ENCODE data around the gene CEBPE.
A peak's percentile ranks its signal among the peaks of the same experiment; 100 is the strongest.

Gene CEBPE

DNA sequence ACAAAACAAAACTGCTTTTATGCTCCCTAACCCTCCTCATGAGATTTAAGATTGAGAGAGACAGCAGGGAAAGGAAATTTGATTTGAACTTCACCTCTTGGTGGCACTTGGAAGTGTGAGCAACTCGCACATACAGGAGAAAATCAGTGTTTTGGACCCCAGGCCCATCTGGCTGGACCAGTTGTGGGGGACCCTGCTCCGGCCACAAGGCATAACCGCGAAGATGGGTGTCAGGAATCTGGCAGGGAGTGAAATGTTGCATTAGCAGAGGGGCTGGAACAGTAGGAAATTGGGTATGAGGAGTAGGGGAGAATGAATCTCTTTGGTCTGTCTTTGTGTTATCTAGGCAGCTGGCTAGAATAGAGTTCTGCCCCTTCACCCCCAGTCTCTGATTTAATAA lies 15.5 kb downstream of the CEBPE start:
- Histone ChIP-seq H2BK5ac (ENCODE audit: low read length) (no peak overlapping the region), H3K27ac (ENCODE audit: low read depth, low read length) (no peak overlapping the region), H3K79me1 (ENCODE audit: low read length) (peaks cover 2% of the 10 kb centered on the region), H4K8ac (ENCODE audit: low read depth, low read length) (no peak overlapping the region), H3K4me2 (ENCODE audit: low read length) (no peak overlapping the region), H4K5ac (ENCODE audit: low read length) (no peak overlapping the region), H3K4me1 (ENCODE audit: control insufficient read depth, low read depth, low read length) (peaks cover 6% of the 10 kb centered on the region), H3K56ac (ENCODE audit: low read length) (no peak overlapping the region), H3K79me2 (ENCODE audit: control insufficient read depth, insufficient read depth, low read length) (no peaks in the 10 kb centered on the region), H3K9ac (ENCODE audit: low read length) (no peak overlapping the region), H3K23ac (ENCODE audit: low read length) (no peak overlapping the region), H2BK15ac (replicated peaks; ENCODE audit: low read depth) (no peak overlapping the region), H3K4ac (ENCODE audit: low read depth, low read length) (no peak overlapping the region), H3K4me3 (ENCODE audit: low read length) (no peak overlapping the region), H2AK5ac (ENCODE audit: low read length) (no peak overlapping the region), H2BK120ac (ENCODE audit: low read depth, low read length) (no peak overlapping the region), H3K36me3 (ENCODE audit: control insufficient read depth, insufficient read depth, low read length) (no peaks in the 10 kb centered on the region), H3K18ac (ENCODE audit: low read length) (no peak overlapping the region), H3K27me3 (ENCODE audit: insufficient read depth, low read length, poor library complexity) (no peaks in the 10 kb centered on the region)
- WGBS (ENCODE audit: extremely low coverage, insufficient coverage, low lambda C conversion rate): no CpG with 5 or more reads among the region's 4 CpGs
- DNase-seq: no peak

DNA sequence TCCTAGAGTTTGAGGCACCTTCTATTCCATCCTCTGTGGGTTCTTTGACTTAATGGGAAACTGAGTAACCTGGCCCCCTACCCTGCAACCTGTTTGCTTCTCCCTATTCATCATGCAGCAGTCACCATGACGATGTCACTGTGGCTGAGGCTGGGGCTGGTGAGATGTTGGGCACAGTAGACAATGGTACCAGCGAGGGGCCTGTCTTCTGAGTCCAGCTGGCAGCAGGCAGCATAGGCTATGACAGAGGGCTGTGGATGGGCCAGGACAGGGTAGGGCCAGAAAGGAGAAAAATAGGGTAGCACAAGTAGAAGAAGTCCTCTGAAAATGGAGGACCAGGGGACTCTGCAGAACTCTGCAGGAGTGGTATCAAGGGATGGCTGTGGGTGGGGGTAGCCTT lies 16.3 kb downstream of the CEBPE start:
- no peak overlapping the region for H3K27ac ChIP-seq (ENCODE audit: low read depth, low read length)
- no CpG with 5 or more reads among the region's 2 CpGs for WGBS (ENCODE audit: extremely low coverage, insufficient coverage, low lambda C conversion rate)
- no peak overlapping the region for H2AK5ac ChIP-seq (ENCODE audit: low read length)
- no peak for DNase-seq
- H2BK5ac ChIP-seq (ENCODE audit: low read length): no peak overlapping the region
- no peak overlapping the region for H3K4ac ChIP-seq (ENCODE audit: low read depth, low read length)
- H3K36me3 ChIP-seq (ENCODE audit: control insufficient read depth, insufficient read depth, low read length): peaks cover under 1% of the 10 kb centered on the region
- H3K23ac ChIP-seq (ENCODE audit: low read length): no peak overlapping the region
- no peak overlapping the region for H3K18ac ChIP-seq (ENCODE audit: low read length)
- H3K27me3 ChIP-seq (ENCODE audit: insufficient read depth, low read length, poor library complexity): no peaks in the 10 kb centered on the region
- H3K9ac ChIP-seq (ENCODE audit: low read length): no peak overlapping the region
- H3K4me2 ChIP-seq (ENCODE audit: low read length): no peak overlapping the region
- H4K8ac ChIP-seq (ENCODE audit: low read depth, low read length): no peak overlapping the region
- peaks cover 4% of the 10 kb centered on the region for H3K79me2 ChIP-seq (ENCODE audit: control insufficient read depth, insufficient read depth, low read length)
- no peak overlapping the region for H2BK120ac ChIP-seq (ENCODE audit: low read depth, low read length)
- H3K79me1 ChIP-seq (ENCODE audit: low read length): peaks cover 5% of the 10 kb centered on the region
- no peak overlapping the region for H2BK15ac ChIP-seq (replicated peaks; ENCODE audit: low read depth)
- H3K4me1 ChIP-seq (ENCODE audit: control insufficient read depth, low read depth, low read length): peaks cover 6% of the 10 kb centered on the region
- H4K5ac ChIP-seq (ENCODE audit: low read length): no peak overlapping the region
- H3K56ac ChIP-seq (ENCODE audit: low read length): no peak overlapping the region
- H3K4me3 ChIP-seq (ENCODE audit: low read length): no peak overlapping the region

DNA sequence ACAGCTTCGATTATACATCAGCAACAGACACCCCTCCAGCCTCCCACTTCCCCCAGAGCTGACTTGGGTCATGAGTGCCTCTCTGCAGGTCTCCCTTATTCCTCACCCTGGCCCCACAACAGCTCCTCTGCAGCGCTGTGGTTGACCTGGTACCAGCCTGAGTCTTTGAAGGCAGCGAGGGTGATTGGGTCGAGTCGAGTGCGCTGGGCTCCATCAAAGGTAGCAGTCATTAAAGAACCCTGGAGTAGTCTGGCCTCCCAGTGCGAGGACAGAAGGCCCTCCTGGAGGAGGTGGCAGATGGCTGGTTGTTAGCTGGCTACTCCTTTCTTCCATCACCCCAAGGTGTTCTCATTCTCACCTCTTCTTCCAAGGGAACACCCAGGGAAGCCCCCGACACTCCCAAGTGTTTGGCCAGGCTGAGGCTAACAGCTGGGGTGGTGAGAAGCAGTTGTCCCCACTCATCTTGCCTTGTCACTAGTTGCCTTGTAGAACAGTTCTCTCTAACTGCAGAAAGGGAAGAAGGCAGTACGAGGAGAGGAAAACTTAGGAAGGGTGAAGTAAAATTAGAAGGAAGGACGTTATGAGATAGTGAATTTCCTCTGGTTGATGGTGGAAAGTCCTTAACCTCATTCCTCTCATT lies 16.9 kb downstream of the CEBPE start:
- H3K4me3 ChIP-seq (ENCODE audit: low read length): no peak overlapping the region
- no peak overlapping the region for H2BK5ac ChIP-seq (ENCODE audit: low read length)
- H3K18ac ChIP-seq (ENCODE audit: low read length): no peak overlapping the region
- H3K79me2 ChIP-seq (ENCODE audit: control insufficient read depth, insufficient read depth, low read length): peaks cover 9% of the 10 kb centered on the region
- H3K4me2 ChIP-seq (ENCODE audit: low read length): no peak overlapping the region
- DNase-seq: no peak
- H4K5ac ChIP-seq (ENCODE audit: low read length): no peak overlapping the region
- H3K27ac ChIP-seq (ENCODE audit: low read depth, low read length): no peak overlapping the region
- H2BK15ac ChIP-seq (replicated peaks; ENCODE audit: low read depth): no peak overlapping the region
- no peak overlapping the region for H4K8ac ChIP-seq (ENCODE audit: low read depth, low read length)
- H3K56ac ChIP-seq (ENCODE audit: low read length): no peak overlapping the region
- H3K79me1 ChIP-seq (ENCODE audit: low read length): peaks cover 9% of the 10 kb centered on the region
- no peak overlapping the region for H3K9ac ChIP-seq (ENCODE audit: low read length)
- H3K23ac ChIP-seq (ENCODE audit: low read length): no peak overlapping the region
- H3K36me3 ChIP-seq (ENCODE audit: control insufficient read depth, insufficient read depth, low read length): peaks cover 1% of the 10 kb centered on the region
- H3K27me3 ChIP-seq (ENCODE audit: insufficient read depth, low read length, poor library complexity): no peaks in the 10 kb centered on the region
- no peak overlapping the region for H2AK5ac ChIP-seq (ENCODE audit: low read length)
- H3K4me1 ChIP-seq (ENCODE audit: control insufficient read depth, low read depth, low read length): peaks cover 6% of the 10 kb centered on the region
- WGBS (ENCODE audit: extremely low coverage, insufficient coverage, low lambda C conversion rate): no CpG with 5 or more reads among the region's 10 CpGs
- H3K4ac ChIP-seq (ENCODE audit: low read depth, low read length): no peak overlapping the region
- no peak overlapping the region for H2BK120ac ChIP-seq (ENCODE audit: low read depth, low read length)

DNA sequence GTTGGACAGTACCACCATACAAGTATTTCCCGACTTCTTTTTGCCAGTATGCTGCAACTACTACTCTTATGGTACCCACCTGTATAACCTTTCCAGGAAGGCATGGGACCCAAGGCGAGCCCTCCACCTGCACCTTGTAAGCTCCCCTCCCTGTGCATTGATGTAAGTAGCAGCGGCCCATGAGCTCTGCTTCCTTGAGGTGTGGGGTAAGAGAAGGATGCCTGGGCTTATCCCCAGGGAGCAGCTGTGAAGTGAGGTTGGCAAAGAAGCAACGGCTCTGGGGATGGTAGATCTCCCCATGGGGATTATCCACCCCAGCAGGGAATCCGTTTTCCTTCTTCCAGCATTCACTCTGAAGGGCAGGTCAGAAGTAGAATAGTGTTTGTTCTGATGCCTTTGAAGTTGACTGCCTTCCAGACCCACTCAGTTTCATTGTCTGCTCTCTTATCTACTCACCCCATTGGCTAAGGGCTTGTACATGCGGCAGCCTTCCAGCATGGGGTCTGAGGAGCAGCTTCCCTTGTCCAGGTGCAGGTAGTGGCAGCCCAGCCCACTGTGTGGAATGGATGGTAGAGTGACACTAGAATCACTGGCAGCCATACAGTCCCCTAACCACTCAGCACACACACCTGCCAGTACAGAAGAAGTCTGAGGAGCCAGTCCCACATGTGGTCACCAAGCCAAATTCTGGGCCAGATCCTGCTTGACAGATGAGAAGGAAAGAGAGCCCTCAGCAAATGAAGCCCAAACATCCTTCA lies 17.7 kb downstream of the CEBPE start:
- no peak overlapping the region for H3K18ac ChIP-seq (ENCODE audit: low read length)
- WGBS (ENCODE audit: extremely low coverage, insufficient coverage, low lambda C conversion rate): no CpG with 5 or more reads among the region's 6 CpGs
- DNase-seq: peak; percentile 44

DNA sequence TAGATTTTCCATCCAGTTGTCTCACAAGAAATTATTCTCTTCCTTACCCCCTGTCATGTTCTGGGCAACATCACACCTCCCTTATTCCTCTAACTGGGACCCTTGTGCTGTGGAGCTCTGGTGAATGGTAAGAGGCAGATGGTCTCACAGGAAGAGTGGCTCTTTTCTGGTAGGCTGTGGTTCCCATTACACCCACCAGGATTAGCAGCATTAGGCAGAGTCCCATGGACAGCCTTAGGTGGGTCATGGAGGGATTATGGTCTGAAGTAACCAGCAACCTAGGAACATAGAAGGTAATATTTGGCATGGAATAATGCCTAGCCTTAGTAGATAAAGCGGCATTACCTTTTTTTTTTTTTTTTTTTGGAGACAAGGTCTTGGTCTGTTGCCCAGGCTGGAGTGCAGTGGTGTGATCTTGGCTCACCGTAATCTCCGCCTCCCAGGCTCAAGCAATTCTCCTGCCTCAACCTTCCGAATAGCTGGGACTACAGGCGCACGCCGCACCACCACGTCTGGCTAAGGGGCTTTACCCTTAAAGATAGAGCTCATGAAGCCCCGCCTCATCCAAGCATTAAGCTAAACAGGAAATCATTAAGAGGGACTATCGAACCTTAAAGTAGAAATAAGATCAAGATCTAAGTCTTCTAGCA lies 19.7 kb downstream of the CEBPE start:
- Histone ChIP-seq H3K4me1 (ENCODE audit: control insufficient read depth, low read depth, low read length) (no peaks in the 10 kb centered on the region), H3K4ac (ENCODE audit: low read depth, low read length) (no peak overlapping the region), H3K4me2 (ENCODE audit: low read length) (no peak overlapping the region), H2AK5ac (ENCODE audit: low read length) (no peak overlapping the region), H3K27ac (ENCODE audit: low read depth, low read length) (no peak overlapping the region), H3K79me1 (ENCODE audit: low read length) (peaks cover 9% of the 10 kb centered on the region), H2BK120ac (ENCODE audit: low read depth, low read length) (no peak overlapping the region), H3K23ac (ENCODE audit: low read length) (no peak overlapping the region), H3K56ac (ENCODE audit: low read length) (no peak overlapping the region), H2BK5ac (ENCODE audit: low read length) (no peak overlapping the region), H3K36me3 (ENCODE audit: control insufficient read depth, insufficient read depth, low read length) (peaks cover 1% of the 10 kb centered on the region), H3K4me3 (ENCODE audit: low read length) (no peak overlapping the region), H4K5ac (ENCODE audit: low read length) (no peak overlapping the region), H3K9ac (ENCODE audit: low read length) (no peak overlapping the region), H2BK15ac (replicated peaks; ENCODE audit: low read depth) (no peak overlapping the region), H3K27me3 (ENCODE audit: insufficient read depth, low read length, poor library complexity) (no peaks in the 10 kb centered on the region), H4K8ac (ENCODE audit: low read depth, low read length) (no peak overlapping the region), H3K18ac (ENCODE audit: low read length) (no peak overlapping the region), H3K79me2 (ENCODE audit: control insufficient read depth, insufficient read depth, low read length) (peaks cover 21% of the 10 kb centered on the region)
- no CpG with 5 or more reads among the region's 10 CpGs for WGBS (ENCODE audit: extremely low coverage, insufficient coverage, low lambda C conversion rate)
- no peak for DNase-seq

More for the DNA sequence above, 17.7 kb downstream of the CEBPE start:
- no peak overlapping the region for H4K8ac ChIP-seq (ENCODE audit: low read depth, low read length)
- no peak overlapping the region for H3K4me3 ChIP-seq (ENCODE audit: low read length)
- H3K27me3 ChIP-seq (ENCODE audit: insufficient read depth, low read length, poor library complexity): no peaks in the 10 kb centered on the region
- no peak overlapping the region for H4K5ac ChIP-seq (ENCODE audit: low read length)
- no peak overlapping the region for H3K56ac ChIP-seq (ENCODE audit: low read length)
- peaks cover 2% of the 10 kb centered on the region for H3K4me1 ChIP-seq (ENCODE audit: control insufficient read depth, low read depth, low read length)
- no peak overlapping the region for H2BK5ac ChIP-seq (ENCODE audit: low read length)
- H2AK5ac ChIP-seq (ENCODE audit: low read length): no peak overlapping the region
- peaks cover 16% of the 10 kb centered on the region for H3K79me2 ChIP-seq (ENCODE audit: control insufficient read depth, insufficient read depth, low read length)
- no peak overlapping the region for H3K23ac ChIP-seq (ENCODE audit: low read length)
- no peak overlapping the region for H3K4me2 ChIP-seq (ENCODE audit: low read length)
- no peak overlapping the region for H3K9ac ChIP-seq (ENCODE audit: low read length)
- H3K79me1 ChIP-seq (ENCODE audit: low read length): peaks cover 9% of the 10 kb centered on the region
- H3K27ac ChIP-seq (ENCODE audit: low read depth, low read length): no peak overlapping the region
- H2BK15ac ChIP-seq (replicated peaks; ENCODE audit: low read depth): no peak overlapping the region
- H2BK120ac ChIP-seq (ENCODE audit: low read depth, low read length): no peak overlapping the region
- H3K4ac ChIP-seq (ENCODE audit: low read depth, low read length): no peak overlapping the region
- peaks cover 1% of the 10 kb centered on the region for H3K36me3 ChIP-seq (ENCODE audit: control insufficient read depth, insufficient read depth, low read length)

Measured in mesendoderm (in vitro differentiated cells).